ENCODE results near the gene ANKRD31.
"Not testable (repeated sequence)": the region's sequence is repeated elsewhere in the genome, so short reads cannot be mapped to it uniquely, and the experiment has no call there.

Gene ANKRD31

GRCh38 chr5:75236322-75237316, at the start of gene ANKRD31:
Gene ANKRD31, minus strand, starts transcription at chr5:75236878. Its CDS starts 192 bp downstream, at chr5:75236686.
- DNase-seq (ENCODE audit: low read depth), result peak; percentile 49

GRCh38 chr5:75286211-75286773, 49.6 kb upstream of the ANKRD31 start:
- DNase-seq (ENCODE audit: low read depth), result no peak

GRCh38 chr5:75282581-75282980, 45.9 kb upstream of the ANKRD31 start:
- no peak for DNase-seq (ENCODE audit: low read depth)

- DNase-seq (ENCODE audit: low read depth), result no peak
Observed at GRCh38 chr5:75281716-75282465, 45.2 kb upstream of the ANKRD31 start.

- no peak for DNase-seq (ENCODE audit: low read depth)
Observed at GRCh38 chr5:75279321-75279720, 42.6 kb upstream of the ANKRD31 start.

- DNase-seq (ENCODE audit: low read depth), result no peak
Observed at GRCh38 chr5:75277463-75277862, 40.8 kb upstream of the ANKRD31 start.

DNA sequence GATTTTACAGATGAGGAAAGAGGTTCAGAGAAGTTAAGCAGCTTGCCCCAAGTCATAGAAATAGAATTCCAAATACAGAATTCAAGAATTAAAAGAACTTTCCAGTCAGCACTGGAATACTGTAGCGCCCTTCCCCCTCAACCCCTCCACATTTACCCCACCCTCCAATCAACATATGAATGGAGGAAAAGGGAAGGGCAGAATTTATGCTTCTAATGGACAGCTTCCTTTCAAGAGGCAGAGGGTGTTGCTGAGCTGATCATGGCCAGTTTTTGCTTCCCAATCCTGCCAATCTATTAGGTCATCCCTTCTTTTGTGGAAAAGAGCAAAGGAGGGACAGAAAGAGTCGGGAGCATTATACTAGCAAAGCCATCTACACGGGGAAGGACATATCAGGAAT, 39.1 kb upstream of the ANKRD31 start:
- no peak for DNase-seq (ENCODE audit: low read depth)

- no peak for DNase-seq (ENCODE audit: low read depth)
Observed at GRCh38 chr5:75275147-75275546, 38.5 kb upstream of the ANKRD31 start.

- DNase-seq (ENCODE audit: low read depth), result no peak
Observed at GRCh38 chr5:75274486-75274885, 37.8 kb upstream of the ANKRD31 start.

DNA sequence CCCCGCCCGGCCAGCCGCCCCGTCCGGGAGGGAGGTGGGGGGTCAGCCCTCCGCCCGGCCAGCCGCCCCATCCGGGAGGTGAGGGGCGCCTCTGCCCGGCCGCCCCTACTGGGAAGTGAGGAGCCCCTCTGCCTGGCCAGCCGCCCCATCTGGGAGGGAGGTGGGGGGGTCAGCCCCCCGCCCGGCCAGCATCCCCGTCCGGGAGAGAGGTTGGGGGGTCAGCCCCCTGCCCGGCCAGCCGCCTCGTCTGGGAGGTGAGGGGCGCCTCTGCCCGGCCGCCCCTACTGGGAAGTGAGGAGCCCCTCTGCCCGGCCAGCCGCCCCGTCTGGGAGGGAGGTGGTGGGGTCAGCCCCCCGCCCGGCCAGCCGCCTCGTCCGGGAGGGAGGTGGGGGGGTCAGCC, 33.9 kb upstream of the ANKRD31 start:
- not testable (repeated sequence) for DNase-seq (ENCODE audit: low read depth)

DNA sequence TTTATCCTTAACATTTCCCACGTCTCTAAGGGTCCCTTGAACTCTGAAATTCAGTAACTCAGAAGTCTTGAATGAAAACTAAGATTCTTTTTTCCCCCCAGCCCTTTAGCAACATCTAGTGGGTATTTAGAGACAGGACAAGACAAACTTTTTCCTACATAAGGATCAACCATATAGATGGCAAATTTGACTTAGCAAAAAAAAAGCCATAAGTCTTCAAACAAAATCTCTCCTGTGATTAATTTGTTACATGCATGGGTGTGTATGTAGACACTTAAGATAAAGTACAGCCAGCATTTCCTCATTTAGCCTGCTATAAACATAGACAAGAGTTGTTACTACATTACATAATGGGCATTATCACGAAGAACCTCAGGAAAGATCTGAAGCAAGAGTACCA, 29.1 kb upstream of the ANKRD31 start:
- peak; percentile 6 for DNase-seq (ENCODE audit: low read depth)

DNA sequence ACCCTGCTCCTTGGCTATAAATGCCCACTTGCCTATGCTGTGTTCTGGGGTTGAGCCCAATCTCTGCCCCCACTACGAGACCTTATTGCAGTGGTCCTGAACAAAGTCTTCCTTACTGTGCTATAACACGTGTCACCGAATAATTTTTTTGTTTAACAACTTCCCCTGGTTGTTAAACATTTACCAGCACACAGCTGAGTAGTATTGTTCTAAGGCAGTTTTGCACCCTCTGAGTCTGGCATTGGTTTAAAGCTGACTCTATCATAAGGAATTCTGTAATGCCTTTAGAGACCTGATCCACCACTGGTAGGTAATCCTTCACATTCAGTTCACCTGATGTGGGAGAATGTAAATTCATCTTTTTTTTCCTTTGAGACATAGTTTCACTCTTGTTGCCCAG, 25.6 kb upstream of the ANKRD31 start:
- no peak for DNase-seq (ENCODE audit: low read depth)

DNA sequence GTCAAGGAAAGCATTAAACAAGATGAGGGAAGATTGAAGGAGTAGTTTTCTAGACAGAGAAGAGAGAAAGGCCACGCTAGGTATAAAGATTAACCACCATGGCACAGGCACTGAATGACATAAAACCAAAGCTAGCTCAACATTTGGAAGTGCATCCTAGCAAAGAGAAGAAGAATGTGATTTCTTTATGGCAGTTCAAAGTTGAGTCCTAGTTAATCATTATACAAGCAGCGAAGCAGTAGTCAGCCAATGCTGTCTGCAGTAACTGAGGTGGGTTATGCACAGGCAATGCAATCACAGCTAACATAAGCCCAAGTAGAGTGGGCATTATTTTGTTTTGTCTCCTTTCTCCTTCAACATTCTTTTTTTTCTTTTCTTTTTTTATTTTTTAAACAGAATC, 24.0 kb upstream of the ANKRD31 start:
- DNase-seq (ENCODE audit: low read depth), result no peak

GRCh38 chr5:75250452-75250851, 13.8 kb upstream of the ANKRD31 start:
- not testable (repeated sequence) for DNase-seq (ENCODE audit: low read depth)

DNA sequence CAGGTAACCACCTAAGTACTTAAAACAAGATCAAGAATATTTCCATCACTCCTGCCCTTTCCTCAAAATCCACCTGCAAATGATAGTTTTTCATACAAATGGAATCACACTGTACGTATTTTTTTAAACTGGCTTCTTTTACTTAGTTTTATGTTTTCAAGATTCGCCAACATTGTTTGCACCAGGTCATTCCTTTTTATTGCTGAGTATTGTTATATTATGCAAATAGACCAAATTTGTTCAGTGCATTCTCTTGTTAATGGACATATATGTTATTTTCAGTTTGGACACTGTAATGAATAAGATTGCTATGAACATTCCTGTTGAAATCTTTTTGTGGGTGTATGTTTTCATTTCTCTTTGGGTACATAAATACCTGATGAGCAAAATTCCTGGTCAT, 8.3 kb upstream of the ANKRD31 start:
- DNase-seq (ENCODE audit: low read depth), result no peak

- DNase-seq (ENCODE audit: low read depth), result no peak
Observed at GRCh38 chr5:75243510-75243909, 6.8 kb upstream of the ANKRD31 start.

- no peak for DNase-seq (ENCODE audit: low read depth)
Observed at GRCh38 chr5:75243100-75243499, 6.4 kb upstream of the ANKRD31 start.

DNA sequence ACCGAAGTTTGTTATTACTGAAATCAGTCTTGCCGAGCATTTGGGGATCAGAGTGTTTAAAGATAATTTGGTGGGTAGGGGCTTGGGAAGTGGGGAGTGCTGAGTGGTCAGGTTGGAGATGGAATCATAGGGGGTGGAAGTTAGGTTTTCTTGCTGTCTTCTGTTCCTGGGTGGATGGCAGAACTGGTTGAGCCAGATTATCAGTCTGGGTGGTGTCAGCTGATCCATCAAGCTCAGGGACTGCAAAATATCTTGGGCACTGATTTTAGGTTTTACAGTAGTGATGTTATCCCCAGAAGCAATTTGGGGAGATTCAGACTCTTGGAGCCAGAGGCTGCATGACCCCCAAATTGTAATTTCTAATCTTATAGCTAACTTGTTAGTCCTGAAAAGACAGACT, 5.4 kb upstream of the ANKRD31 start:
- no peak for DNase-seq (ENCODE audit: low read depth)

DNA sequence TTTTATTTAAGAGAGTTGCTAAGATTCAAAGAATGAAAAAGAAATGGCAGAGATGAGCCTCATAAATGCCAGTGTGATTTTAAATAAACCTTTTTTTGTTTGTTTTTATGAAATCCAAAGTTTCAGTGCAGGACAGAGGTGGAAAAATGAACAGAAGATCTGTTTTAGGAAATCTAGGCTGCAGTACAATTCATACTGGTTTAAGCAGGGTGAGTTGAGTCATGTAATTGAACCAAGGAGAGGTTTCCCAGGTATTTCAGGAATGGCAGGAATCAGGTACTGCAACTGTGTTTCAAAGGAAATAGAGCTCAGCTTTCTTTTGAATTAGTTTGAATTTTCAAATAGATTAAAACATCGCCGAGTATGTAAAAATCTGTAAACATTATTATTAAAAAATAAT, 3.0 kb upstream of the ANKRD31 start:
- DNase-seq (ENCODE audit: low read depth), result no peak

DNA sequence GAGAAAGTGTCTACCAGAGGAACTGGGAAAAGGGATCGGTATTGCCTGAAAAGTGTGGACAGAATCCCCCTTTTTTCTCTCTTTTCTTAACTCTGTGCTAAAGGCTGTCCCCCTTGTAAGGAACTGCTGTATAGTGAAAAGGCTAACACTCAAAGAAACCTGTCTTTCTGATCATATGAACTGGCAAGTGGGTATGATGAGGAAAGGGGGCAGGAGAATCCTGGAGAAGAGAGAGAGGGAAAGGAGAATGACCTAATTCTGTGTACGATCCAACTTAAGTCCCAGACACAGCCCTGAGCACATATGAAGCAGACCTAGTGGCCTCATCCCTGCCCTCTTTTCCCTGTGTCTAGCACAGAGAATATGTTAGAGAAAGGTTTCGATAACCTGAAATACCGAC, 967 bp downstream of the ANKRD31 start:
- DNase-seq (ENCODE audit: low read depth), result no peak

DNA sequence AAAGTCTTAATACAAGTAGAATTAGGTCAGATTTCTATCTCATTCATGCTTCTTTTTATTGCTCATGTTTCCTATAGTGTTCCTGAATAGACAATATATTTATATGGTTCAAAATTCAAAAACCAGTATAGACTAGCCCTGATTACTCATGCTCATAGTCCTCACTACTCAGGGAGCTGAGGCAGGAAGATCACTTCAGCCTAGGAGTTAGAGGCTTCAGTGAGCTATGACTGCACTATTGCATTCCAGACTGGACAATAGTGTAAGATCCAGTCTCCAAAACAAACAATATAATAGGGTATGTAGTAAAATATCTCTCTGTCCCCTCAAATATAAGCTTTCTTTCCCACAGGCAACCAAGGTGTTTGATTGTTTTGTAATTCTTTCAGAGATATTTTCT, 2.4 kb downstream of the ANKRD31 start:
- DNase-seq (ENCODE audit: low read depth), result no peak

GRCh38 chr5:75226916-75227315, 9.8 kb downstream of the ANKRD31 start:
- no peak for DNase-seq (ENCODE audit: low read depth)

DNA sequence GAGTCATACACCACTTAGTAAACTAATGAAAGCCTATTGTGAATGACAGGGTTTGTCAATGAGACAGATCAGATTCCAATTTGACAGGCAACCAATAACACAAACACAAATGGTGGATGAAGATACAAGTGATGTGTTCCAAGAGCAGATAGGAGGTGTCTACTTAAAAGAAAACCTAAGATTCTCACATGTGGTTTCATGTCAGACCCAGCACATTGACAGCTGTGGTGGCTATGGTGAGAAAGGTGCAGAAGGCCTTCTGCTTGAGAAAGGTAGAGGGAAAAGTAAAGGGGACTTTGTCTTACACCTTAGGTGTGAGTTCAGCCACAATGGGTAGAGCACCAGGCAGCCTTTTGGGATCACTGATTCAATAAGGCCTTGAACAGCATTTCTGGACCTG, 11.2 kb downstream of the ANKRD31 start:
- DNase-seq (ENCODE audit: low read depth), result no peak

Measured in GM04504 (cell line).